UCSD-AML1 (cell line): ENCODE results near the gene ZMYND15.
A peak's percentile ranks its signal among the peaks of the same experiment; 100 is the strongest.

Experiments used
- DNase-seq: peaks from one replicate; lab custom pipeline; 2025; ENCODE audit not compliant: unreplicated experiment; lab: John Stamatoyannopoulos, UW

Gene ZMYND15

GRCh38 chr17:4742133-4742532 is 2.5 kb downstream of the ZMYND15 start:
- DNase-seq = no peak

- no peak for DNase-seq
Observed at GRCh38 chr17:4742629-4743028, 3.0 kb downstream of the ZMYND15 start.

- no peak for DNase-seq
Observed at GRCh38 chr17:4743216-4743615, 3.6 kb downstream of the ZMYND15 start.

GRCh38 chr17:4743898-4744297 is 4.3 kb downstream of the ZMYND15 start:
- DNase-seq = no peak

- DNase-seq = no peak
Observed at GRCh38 chr17:4744999-4745969, 5.7 kb downstream of the ZMYND15 start.

- peak; percentile 56 for DNase-seq
Observed at GRCh38 chr17:4747847-4748246, 8.2 kb downstream of the ZMYND15 start.

GRCh38 chr17:4748686-4749085 is 9.1 kb downstream of the ZMYND15 start:
- DNase-seq = no peak

GRCh38 chr17:4750606-4751005 is 11.0 kb downstream of the ZMYND15 start:
- no peak for DNase-seq

GRCh38 chr17:4751932-4752331 is 12.3 kb downstream of the ZMYND15 start:
- DNase-seq = no peak

GRCh38 chr17:4753392-4753791 is 13.8 kb downstream of the ZMYND15 start:
- no peak for DNase-seq

- DNase-seq = no peak
Observed at GRCh38 chr17:4759776-4760236, 20.2 kb downstream of the ZMYND15 start.

GRCh38 chr17:4764595-4764994 is 25.0 kb downstream of the ZMYND15 start:
- DNase-seq = no peak

GRCh38 chr17:4766201-4766600 is 26.6 kb downstream of the ZMYND15 start:
- DNase-seq = no peak

GRCh38 chr17:4766723-4767122 is 27.1 kb downstream of the ZMYND15 start:
- no peak for DNase-seq

- no peak for DNase-seq
Observed at GRCh38 chr17:4768298-4768697, 28.7 kb downstream of the ZMYND15 start.

GRCh38 chr17:4769628-4770027 is 30.0 kb downstream of the ZMYND15 start:
- DNase-seq = no peak

- DNase-seq = peak; percentile 65
Observed at GRCh38 chr17:4771519-4772234, 32.0 kb downstream of the ZMYND15 start, which contains the start of gene TM4SF5. TM4SF5 (plus strand) TSS chr17:4771886; CDS start chr17:4771923, 37 bp downstream.

GRCh38 chr17:4772235-4772613 is 32.6 kb downstream of the ZMYND15 start:
- no peak for DNase-seq

GRCh38 chr17:4777969-4778760 is 38.5 kb downstream of the ZMYND15 start:
- no peak for DNase-seq

- DNase-seq = no peak
Observed at GRCh38 chr17:4780325-4780955, 40.8 kb downstream of the ZMYND15 start.

- DNase-seq = no peak
Observed at GRCh38 chr17:4782652-4783051, 43.0 kb downstream of the ZMYND15 start.
